ENCODE data around the gene FAIM.
"Not testable (repeated sequence)": the region's sequence is repeated elsewhere in the genome, so short reads cannot be mapped to it uniquely, and the experiment has no call there.

FAIM gene

DNA sequence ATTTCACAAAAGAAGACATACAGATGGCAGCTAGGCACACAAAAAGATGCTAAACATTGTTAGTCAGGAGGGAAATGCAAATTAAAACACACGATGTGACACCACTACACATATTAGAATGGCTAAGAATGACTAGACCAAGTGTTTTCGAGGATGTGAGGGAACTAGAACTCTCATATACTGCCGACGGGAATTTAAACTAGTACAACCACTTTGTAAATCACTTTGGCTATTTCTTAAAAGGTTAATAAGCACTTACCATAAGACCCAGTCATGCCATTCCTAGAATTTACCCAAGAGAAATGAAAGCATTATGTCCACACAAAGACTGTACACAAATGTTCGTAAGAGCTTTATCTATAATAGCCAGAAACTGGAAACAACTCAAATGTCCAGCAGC, 20.1 kb upstream of the FAIM start:
- Histone ChIP-seq H3K4me1 (ENCODE audit: control insufficient read depth, insufficient read depth, low read length) (no peaks in the 10 kb centered on the region), H3K9me3 (ENCODE audit: control insufficient read depth, low read length) (no peaks in the 10 kb centered on the region), H3K36me3 (ENCODE audit: control insufficient read depth, insufficient read depth, low read length) (no peaks in the 10 kb centered on the region), H3K9ac (ENCODE audit: low read length) (no peak overlapping the region), H3K27me3 (ENCODE audit: control insufficient read depth, insufficient read depth, low read length) (no peaks in the 10 kb centered on the region), H3K4me3 (ENCODE audit: low read length) (no peak overlapping the region)

DNA sequence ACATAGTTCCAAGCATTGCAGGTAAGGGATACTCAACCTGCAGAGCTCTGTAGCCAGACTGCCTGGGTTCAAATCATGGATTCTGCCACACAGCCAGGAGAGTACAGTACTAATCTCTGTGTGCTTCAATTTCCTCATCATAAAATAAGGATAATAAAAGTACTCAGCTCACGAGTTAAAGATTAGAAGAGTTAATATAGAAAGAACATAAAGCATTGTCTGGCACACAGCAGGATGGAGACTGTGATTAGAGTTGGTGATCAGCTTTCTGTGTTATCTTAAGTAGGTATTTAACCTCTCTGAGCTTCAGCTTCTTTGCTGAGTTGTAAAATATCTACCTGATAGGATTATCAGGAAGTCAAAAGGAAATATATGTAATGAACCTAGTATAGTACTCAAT, 17.2 kb upstream of the FAIM start:
- Histone ChIP-seq H3K36me3 (ENCODE audit: control insufficient read depth, insufficient read depth, low read length) (no peaks in the 10 kb centered on the region), H3K9me3 (ENCODE audit: control insufficient read depth, low read length) (no peaks in the 10 kb centered on the region), H3K27me3 (ENCODE audit: control insufficient read depth, insufficient read depth, low read length) (no peaks in the 10 kb centered on the region), H3K4me3 (ENCODE audit: low read length) (no peak overlapping the region), H3K9ac (ENCODE audit: low read length) (no peak overlapping the region), H3K4me1 (ENCODE audit: control insufficient read depth, insufficient read depth, low read length) (no peaks in the 10 kb centered on the region)

DNA sequence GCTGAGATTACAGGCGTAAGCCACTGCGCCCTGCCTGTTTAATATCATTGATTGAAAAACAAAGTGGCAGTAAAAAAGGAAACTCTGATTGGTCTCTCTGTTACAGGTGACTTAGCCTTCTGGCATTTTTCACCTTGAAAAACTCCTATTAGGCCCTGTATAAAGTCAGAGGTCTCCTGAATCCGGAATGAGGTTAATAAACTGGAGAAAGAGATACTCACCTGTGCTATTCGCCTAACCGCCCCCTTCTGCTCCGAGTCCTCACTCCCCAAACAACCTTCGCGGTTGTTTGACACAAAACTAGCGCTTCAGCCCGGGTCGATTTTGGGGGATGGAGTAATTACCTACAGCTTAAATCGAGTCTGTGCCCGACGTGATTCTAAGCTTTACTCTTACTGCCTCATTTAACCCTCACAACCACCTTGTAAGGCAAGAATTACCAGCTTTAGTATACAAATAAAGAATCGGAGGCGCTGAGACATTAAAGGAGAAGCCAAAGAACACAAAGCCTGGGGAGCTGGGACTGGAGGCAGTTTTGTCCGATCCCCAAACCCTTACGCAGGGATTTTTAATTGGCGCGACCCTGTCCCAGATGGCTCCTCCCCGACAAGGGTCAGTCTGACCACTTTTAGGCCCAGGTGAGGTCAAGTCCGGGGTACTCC, 15.0 kb upstream of the FAIM start:
- H3K27me3 ChIP-seq (ENCODE audit: control insufficient read depth, insufficient read depth, low read length): no peaks in the 10 kb centered on the region
- no peaks in the 10 kb centered on the region for H3K36me3 ChIP-seq (ENCODE audit: control insufficient read depth, insufficient read depth, low read length)
- peak overlapping the region; percentile 91 for H3K9ac ChIP-seq (ENCODE audit: low read length)
- no peaks in the 10 kb centered on the region for H3K4me1 ChIP-seq (ENCODE audit: control insufficient read depth, insufficient read depth, low read length)
- H3K9me3 ChIP-seq (ENCODE audit: control insufficient read depth, low read length): no peaks in the 10 kb centered on the region
- peak overlapping the region; percentile 71 for H3K4me3 ChIP-seq (ENCODE audit: low read length)

DNA sequence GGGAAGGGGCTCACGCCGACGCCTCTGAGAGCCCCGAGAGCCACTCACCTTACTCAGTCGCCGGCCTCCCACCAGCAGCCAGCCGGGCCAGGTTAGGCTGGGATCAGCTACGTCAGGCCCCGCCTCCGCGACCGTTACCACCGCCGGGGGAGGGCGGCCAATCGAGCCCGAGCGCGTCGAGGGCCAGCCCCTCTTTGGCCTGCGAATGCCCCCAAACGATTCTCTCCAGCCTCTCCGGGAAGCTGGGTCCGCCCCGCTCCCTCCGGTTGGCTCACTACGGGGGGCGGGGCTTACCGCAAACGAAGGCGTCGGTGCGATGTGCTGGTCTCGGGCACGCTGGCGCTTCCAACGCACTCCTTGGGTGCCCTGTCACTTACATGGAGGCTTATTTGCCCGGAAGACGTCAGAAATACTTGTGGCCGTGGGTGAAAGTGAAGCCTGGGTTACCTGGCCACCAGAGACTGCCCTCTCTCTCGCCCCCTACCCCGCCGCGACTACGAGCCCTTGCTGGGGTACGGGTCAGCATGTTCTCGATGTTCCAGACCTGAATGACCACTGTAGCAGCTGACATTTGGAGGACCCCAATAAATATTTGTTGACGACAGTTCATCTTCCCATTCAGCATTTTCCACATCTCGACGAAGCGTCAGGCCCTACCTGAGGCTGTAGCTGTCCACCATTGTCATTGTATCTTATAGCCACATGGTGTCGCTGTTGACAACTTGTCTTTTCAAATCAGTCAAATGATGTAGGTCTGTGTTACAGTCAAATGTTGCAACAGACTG, 14.2 kb upstream of the FAIM start, which contains the start of gene CEP70:
Gene CEP70, minus strand, starts transcription at position 111 of the 785 bp plus-strand sequence. CDS start 21,333 bp downstream, outside the sequence.
- H3K9ac ChIP-seq (ENCODE audit: low read length): peak within 1 kb of the TSS; percentile 91
- H3K27me3 ChIP-seq (ENCODE audit: control insufficient read depth, insufficient read depth, low read length): no peaks in the 10 kb centered on the region
- no peaks in the 10 kb centered on the region for H3K36me3 ChIP-seq (ENCODE audit: control insufficient read depth, insufficient read depth, low read length)
- no peaks in the 10 kb centered on the region for H3K4me1 ChIP-seq (ENCODE audit: control insufficient read depth, insufficient read depth, low read length)
- peak within 1 kb of the TSS; percentile 71 for H3K4me3 ChIP-seq (ENCODE audit: low read length)
- H3K9me3 ChIP-seq (ENCODE audit: control insufficient read depth, low read length): no peaks in the 10 kb centered on the region

DNA sequence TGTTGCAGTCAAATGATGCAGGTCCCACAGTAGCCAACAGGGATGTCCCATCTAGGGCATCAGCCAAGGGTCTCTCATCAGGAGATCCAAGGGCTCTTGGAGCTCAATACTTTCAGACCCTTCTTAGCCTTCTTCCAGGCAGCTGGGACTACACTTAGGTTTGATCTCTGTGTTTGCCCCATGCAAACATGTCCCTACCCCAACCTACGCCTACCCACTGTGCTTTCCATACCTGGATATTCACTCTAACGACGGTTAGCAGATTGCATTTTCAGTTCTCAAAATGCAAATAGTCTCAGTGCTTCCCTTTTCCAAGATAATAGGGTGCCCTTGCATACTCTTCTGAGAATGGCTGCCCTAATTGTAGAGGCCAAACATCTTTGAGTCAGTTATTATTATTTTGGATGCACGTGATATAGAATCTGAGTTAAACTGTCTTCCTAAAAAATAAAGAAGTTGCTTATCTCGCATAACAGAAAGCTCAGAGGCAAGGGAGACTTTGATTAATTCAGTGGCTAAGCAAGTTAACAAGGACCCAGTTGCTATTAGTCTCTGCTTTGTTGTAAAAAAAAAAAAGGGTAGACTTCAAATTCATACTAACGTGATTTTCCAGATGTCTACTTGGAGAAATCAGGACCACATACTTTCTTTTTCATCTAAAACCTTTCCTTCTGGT, 13.5 kb upstream of the FAIM start:
- Histone ChIP-seq H3K4me1 (ENCODE audit: control insufficient read depth, insufficient read depth, low read length) (no peaks in the 10 kb centered on the region), H3K4me3 (ENCODE audit: low read length) (no peak overlapping the region), H3K9ac (ENCODE audit: low read length) (no peak overlapping the region), H3K36me3 (ENCODE audit: control insufficient read depth, insufficient read depth, low read length) (no peaks in the 10 kb centered on the region), H3K27me3 (ENCODE audit: control insufficient read depth, insufficient read depth, low read length) (no peaks in the 10 kb centered on the region), H3K9me3 (ENCODE audit: control insufficient read depth, low read length) (no peaks in the 10 kb centered on the region)

DNA sequence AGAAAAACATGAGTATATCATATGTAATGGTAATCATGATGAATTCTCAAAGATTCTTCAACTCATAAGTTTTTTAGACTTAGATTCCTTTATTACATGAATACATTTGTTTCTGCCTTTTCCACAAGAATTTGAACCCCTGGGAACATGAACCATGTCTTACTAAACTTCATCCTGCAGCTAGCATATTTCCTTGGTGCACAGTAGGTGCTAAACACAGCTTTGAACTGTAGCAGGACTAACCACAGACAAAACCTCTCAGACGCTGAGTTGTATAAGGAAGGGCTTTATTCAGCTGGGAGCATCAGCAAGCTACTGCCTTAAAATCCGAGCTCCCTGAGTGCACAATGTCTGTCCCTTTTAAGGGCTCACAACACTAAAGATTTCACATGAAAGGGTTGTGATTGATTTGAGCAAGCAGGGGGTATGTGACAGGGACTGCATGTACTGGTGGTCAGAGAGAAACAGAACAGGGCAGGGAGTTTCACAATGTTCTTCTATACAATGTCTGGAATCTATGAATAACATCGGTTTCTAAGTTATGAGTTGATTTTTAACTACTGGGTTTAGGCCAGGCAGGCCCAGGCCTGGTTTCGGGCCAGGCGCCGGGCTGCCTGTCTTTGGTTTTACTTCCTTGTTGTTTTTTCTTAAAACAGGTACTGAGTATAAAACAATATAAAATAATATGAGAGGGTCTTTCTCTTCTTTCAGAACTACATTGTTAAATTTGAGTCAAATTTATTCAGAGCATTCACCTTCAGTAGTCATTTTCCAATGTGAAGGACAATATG, 11.2 kb upstream of the FAIM start:
- H3K36me3 ChIP-seq (ENCODE audit: control insufficient read depth, insufficient read depth, low read length); H3K4me1 ChIP-seq (ENCODE audit: control insufficient read depth, insufficient read depth, low read length); H3K9ac ChIP-seq (ENCODE audit: low read length); H3K9me3 ChIP-seq (ENCODE audit: control insufficient read depth, low read length); H3K4me3 ChIP-seq (ENCODE audit: low read length); H3K27me3 ChIP-seq (ENCODE audit: control insufficient read depth, insufficient read depth, low read length): not testable (repeated sequence)

DNA sequence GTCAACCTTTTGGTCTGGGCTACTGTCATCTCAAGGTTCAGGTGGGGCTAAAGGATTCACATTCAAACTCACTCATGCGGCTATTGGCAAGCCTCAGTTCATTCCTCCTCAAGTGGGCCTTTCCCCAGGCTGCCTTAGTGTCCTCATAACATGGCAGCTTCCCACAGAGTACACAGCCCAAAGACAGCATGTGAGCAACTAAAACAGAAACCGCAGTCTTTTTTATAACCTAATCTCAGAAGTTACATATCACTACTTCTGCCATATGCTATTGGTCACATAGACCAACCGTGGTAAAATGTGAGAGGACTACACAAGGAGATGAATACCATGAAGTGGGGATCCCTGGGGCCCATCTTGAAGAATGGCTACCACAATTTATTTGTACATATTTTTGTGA, 10.0 kb upstream of the FAIM start:
- no peak overlapping the region for H3K4me3 ChIP-seq (ENCODE audit: low read length)
- H3K27me3 ChIP-seq (ENCODE audit: control insufficient read depth, insufficient read depth, low read length): no peaks in the 10 kb centered on the region

DNA sequence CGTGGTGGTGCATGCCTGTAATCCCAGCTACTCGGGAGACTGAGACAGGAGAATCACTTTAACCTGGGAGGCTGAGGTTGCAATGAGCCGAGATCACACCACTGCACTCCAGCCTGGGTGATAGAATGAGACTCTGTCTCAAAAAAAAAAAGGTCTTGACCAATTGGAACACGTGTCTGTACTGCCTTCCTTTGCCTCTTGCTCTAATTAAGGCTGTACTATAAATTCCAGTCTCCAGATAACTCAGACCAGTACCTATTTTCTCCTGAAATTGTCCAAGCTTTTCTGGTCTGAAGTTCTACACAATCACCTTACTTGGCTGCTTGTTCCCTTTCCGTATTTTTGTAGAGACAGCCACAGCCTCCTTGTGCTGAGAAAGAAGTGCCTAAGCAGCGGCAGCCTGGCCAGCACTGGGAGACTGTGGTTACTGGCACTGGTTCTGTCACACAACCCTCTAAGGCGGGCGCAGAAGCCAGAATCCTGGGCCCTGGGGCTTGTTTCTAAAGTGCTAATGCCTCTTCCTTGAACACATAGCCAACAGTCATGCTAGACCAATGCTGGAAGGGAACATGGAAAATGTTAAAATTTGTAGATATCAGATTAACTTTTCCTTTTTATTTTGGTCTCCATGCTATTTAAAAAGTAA, 8.3 kb upstream of the FAIM start:
- H3K9ac ChIP-seq (ENCODE audit: low read length): no peak overlapping the region

More for the DNA sequence above, 10.0 kb upstream of the FAIM start:
- Histone ChIP-seq H3K9me3 (ENCODE audit: control insufficient read depth, low read length) (no peaks in the 10 kb centered on the region), H3K9ac (ENCODE audit: low read length) (no peak overlapping the region), H3K4me1 (ENCODE audit: control insufficient read depth, insufficient read depth, low read length) (no peaks in the 10 kb centered on the region), H3K36me3 (ENCODE audit: control insufficient read depth, insufficient read depth, low read length) (no peaks in the 10 kb centered on the region)

DNA sequence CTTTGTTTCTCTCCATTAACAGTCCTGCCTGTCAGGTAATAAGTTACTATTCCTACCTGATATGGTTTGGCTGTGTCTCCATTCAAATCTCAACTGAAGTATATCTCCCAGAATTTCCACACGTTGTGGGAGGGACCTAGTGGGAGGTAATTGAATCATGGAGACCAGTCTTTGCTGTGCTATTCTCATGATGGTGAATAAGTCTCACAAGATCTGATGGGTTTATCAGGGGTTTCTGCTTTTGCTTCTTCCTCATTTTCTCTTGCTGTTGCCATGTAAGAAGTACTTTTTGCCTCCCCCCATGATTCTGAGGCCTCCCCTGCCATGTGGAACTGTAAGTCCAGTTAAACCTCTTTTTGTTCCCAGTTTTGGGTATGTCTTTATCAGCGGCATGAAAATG, 6.9 kb upstream of the FAIM start:
- H3K9me3 ChIP-seq (ENCODE audit: control insufficient read depth, low read length); H3K9ac ChIP-seq (ENCODE audit: low read length): not testable (repeated sequence)

More for the DNA sequence above, 8.3 kb upstream of the FAIM start:
- Histone ChIP-seq H3K36me3 (ENCODE audit: control insufficient read depth, insufficient read depth, low read length) (no peaks in the 10 kb centered on the region), H3K4me1 (ENCODE audit: control insufficient read depth, insufficient read depth, low read length) (no peaks in the 10 kb centered on the region), H3K27me3 (ENCODE audit: control insufficient read depth, insufficient read depth, low read length) (no peaks in the 10 kb centered on the region), H3K9me3 (ENCODE audit: control insufficient read depth, low read length) (no peaks in the 10 kb centered on the region), H3K4me3 (ENCODE audit: low read length) (no peak overlapping the region)

DNA sequence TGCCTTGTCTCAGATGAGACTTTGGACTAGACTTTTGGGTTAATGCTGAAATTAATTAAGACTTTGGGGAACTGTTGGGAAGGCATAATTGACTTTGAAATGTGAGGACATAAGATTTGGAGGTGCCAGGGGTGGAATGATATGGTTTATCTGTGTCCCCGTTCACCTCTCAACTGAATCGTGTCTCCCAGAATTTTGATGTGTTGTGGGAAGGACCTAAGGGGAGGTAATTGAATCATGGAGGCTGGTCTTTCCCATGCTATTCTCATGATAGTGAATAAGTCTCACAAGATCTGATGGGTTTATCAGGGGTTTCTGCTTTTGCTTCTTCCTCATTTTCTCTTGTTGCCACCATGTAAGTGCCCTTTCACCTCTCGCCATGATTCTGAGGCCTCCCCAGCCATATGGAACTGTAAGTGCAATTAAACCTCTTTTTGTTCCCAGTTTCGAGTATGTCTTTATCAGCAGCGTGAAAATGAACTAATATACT, 4.4 kb upstream of the FAIM start:
- H3K4me1 ChIP-seq (ENCODE audit: control insufficient read depth, insufficient read depth, low read length); H3K27me3 ChIP-seq (ENCODE audit: control insufficient read depth, insufficient read depth, low read length); H3K9ac ChIP-seq (ENCODE audit: low read length): not testable (repeated sequence)

More for the DNA sequence above, 6.9 kb upstream of the FAIM start:
- not testable (repeated sequence) for H3K36me3 ChIP-seq (ENCODE audit: control insufficient read depth, insufficient read depth, low read length); H3K27me3 ChIP-seq (ENCODE audit: control insufficient read depth, insufficient read depth, low read length); H3K4me3 ChIP-seq (ENCODE audit: low read length); H3K4me1 ChIP-seq (ENCODE audit: control insufficient read depth, insufficient read depth, low read length)

DNA sequence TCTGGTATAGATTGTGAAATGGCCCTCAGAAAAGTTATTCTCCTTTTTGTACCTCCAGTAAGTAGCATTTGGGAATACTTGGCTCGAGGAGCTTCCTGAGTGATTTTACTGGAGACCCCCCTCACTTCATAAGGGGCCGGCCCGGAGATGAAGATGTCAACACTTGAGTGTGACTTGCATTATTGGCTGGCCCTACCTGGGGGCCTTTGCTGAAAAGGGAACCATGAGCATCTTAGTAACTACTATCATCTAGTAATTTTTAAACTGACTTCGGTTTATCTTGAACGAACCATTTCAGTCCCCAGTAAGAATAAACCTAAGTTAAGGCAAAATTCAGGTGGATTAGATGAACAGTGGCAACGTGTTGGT, 1.3 kb downstream of the FAIM start:
- H3K27me3 ChIP-seq (ENCODE audit: control insufficient read depth, insufficient read depth, low read length): no peaks in the 10 kb centered on the region
- H3K4me1 ChIP-seq (ENCODE audit: control insufficient read depth, insufficient read depth, low read length): peaks cover 6% of the 10 kb centered on the region
- peak overlapping the region; percentile 94 for H3K9ac ChIP-seq (ENCODE audit: low read length)
- no peak overlapping the region for H3K4me3 ChIP-seq (ENCODE audit: low read length)
- H3K9me3 ChIP-seq (ENCODE audit: control insufficient read depth, low read length): no peaks in the 10 kb centered on the region
- no peaks in the 10 kb centered on the region for H3K36me3 ChIP-seq (ENCODE audit: control insufficient read depth, insufficient read depth, low read length)

More for the DNA sequence above, 4.4 kb upstream of the FAIM start:
- H3K4me3 ChIP-seq (ENCODE audit: low read length); H3K36me3 ChIP-seq (ENCODE audit: control insufficient read depth, insufficient read depth, low read length); H3K9me3 ChIP-seq (ENCODE audit: control insufficient read depth, low read length): not testable (repeated sequence)
